ENCODE results near the gene SLC38A11.

DNA sequence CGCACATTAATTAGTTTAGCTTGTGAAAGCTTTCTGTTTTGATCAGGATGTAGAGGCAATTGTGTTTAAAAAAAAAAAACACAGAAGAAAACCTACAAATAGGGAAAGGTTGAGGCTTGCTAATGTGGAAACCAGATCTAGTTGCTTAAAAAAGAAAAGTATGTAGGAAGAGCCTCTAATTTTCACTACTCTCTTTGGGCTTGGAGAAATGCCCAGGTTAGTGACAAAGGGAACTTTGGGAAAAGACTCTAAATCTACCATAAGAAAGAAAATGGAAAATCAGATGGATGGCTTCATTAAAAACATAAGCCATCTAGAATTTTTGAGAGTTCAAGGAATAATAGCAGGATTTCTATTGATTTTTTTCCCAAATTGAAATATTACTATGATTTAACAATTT is 47.3 kb upstream of the SLC38A11 start:
- TF ChIP-seq EZH2 (IDR thresholded peaks at IDR 0.05; ENCODE audit: low read depth, unreplicated experiment), result no peak
- TF ChIP-seq CTCF (conservative IDR thresholded peaks at IDR 0.05; ENCODE audit: low read depth in 2 of 2), result no peak
- TF ChIP-seq REST (IDR thresholded peaks at IDR 0.05; ENCODE audit: unreplicated experiment), result no peak
- TF ChIP-seq ZNF331 (CRISPR knock-in tag; IDR thresholded peaks at IDR 0.05; ENCODE audit: low read depth), result no peak
- TF ChIP-seq POLR2AphosphoS5 (IDR thresholded peaks at IDR 0.05; ENCODE audit: low read depth), result no peak
- no peak for TF ChIP-seq EZH2phosphoT487 (IDR thresholded peaks at IDR 0.05; ENCODE audit: unreplicated experiment)
- TF ChIP-seq, protein P1, sequence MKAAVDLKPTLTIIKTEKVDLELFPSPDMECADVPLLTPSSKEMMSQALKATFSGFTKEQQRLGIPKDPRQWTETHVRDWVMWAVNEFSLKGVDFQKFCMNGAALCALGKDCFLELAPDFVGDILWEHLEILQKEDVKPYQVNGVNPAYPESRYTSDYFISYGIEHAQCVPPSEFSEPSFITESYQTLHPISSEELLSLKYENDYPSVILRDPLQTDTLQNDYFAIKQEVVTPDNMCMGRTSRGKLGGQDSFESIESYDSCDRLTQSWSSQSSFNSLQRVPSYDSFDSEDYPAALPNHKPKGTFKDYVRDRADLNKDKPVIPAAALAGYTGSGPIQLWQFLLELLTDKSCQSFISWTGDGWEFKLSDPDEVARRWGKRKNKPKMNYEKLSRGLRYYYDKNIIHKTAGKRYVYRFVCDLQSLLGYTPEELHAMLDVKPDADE (IDR thresholded peaks at IDR 0.05), result no peak
- no peak for TF ChIP-seq CREB1 (CRISPR knock-in tag; IDR thresholded peaks at IDR 0.05; ENCODE audit: low read depth)
- no peak for TF ChIP-seq STAT1 (IDR thresholded peaks at IDR 0.05; ENCODE audit: unreplicated experiment)

Measured in GM23338 (cell line).